ENCODE data around the gene ATP7B. TPM values are rescaled to one million over a fixed set of nuclear protein-coding genes. Genes with fewer than 3 reads are reported as not detected.
A peak's percentile ranks its signal among the peaks of the same experiment; 100 is the strongest.

Gene ATP7B
- total RNA-seq, 1 donor from 2014 or later, result 59.4 TPM

- DNase-seq (ENCODE audit: low spot score, unreplicated experiment), result no peak
- Mint-ChIP-seq H3K4me3 (ENCODE audit: low read depth) (no peak overlapping the region), H3K27me3 (no peaks in the 10 kb centered on the region), H3K9me3 (ENCODE audit: low read depth) (no peaks in the 10 kb centered on the region), H3K36me3 (ENCODE audit: insufficient read depth) (peaks cover 7% of the 10 kb centered on the region), H3K27ac (no peak overlapping the region), H3K4me1 (ENCODE audit: low read depth) (no peaks in the 10 kb centered on the region)
- TF ChIP-seq, protein P1, sequence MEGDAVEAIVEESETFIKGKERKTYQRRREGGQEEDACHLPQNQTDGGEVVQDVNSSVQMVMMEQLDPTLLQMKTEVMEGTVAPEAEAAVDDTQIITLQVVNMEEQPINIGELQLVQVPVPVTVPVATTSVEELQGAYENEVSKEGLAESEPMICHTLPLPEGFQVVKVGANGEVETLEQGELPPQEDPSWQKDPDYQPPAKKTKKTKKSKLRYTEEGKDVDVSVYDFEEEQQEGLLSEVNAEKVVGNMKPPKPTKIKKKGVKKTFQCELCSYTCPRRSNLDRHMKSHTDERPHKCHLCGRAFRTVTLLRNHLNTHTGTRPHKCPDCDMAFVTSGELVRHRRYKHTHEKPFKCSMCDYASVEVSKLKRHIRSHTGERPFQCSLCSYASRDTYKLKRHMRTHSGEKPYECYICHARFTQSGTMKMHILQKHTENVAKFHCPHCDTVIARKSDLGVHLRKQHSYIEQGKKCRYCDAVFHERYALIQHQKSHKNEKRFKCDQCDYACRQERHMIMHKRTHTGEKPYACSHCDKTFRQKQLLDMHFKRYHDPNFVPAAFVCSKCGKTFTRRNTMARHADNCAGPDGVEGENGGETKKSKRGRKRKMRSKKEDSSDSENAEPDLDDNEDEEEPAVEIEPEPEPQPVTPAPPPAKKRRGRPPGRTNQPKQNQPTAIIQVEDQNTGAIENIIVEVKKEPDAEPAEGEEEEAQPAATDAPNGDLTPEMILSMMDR (IDR thresholded peaks at IDR 0.05; ENCODE audit: unreplicated experiment), result no peak
Measured at GRCh38 chr13:51928231-51928630, 83.0 kb downstream of the ATP7B start.

DNA sequence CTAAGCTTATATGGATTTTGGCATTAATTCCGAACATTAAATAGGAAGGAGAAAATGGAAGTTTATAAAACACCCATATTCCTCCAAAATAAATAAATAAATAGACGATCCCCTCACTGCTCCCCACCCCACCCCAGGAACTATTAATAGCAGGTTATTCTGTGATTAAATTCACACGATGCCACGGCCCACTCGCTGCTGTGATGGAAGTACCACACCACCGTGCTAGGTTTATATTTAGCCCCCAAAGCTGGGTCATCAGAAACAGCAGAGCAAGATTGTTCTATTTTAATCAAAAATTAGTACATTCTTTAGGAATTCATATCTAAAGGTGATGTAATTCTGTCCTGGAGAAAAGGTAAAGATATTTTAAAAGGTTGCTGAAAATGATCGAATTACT, 84.1 kb downstream of the ATP7B start:
- DNase-seq (ENCODE audit: low spot score, unreplicated experiment), result no peak
- Mint-ChIP-seq H3K9me3 (ENCODE audit: low read depth) (no peaks in the 10 kb centered on the region), H3K27ac (no peak overlapping the region), H3K27me3 (no peaks in the 10 kb centered on the region), H3K36me3 (ENCODE audit: insufficient read depth) (peaks cover 8% of the 10 kb centered on the region), H3K4me1 (ENCODE audit: low read depth) (no peaks in the 10 kb centered on the region), H3K4me3 (ENCODE audit: low read depth) (no peak overlapping the region)
- TF ChIP-seq, protein P1 (IDR thresholded peaks at IDR 0.05; ENCODE audit: unreplicated experiment), result no peak

GRCh38 chr13:51926528-51926885, 84.7 kb downstream of the ATP7B start:
- no peak for DNase-seq (ENCODE audit: low spot score, unreplicated experiment)
- Mint-ChIP-seq H3K4me1 (ENCODE audit: low read depth) (no peaks in the 10 kb centered on the region), H3K9me3 (ENCODE audit: low read depth) (no peaks in the 10 kb centered on the region), H3K27ac (no peak overlapping the region), H3K27me3 (no peaks in the 10 kb centered on the region), H3K36me3 (ENCODE audit: insufficient read depth) (peaks cover 8% of the 10 kb centered on the region), H3K4me3 (ENCODE audit: low read depth) (no peak overlapping the region)
- TF ChIP-seq, protein P1 (IDR thresholded peaks at IDR 0.05; ENCODE audit: unreplicated experiment), result no peak

- no peak overlapping the region for H3K4me3 Mint-ChIP-seq (ENCODE audit: low read depth)
- peaks cover 6% of the 10 kb centered on the region for H3K36me3 Mint-ChIP-seq (ENCODE audit: insufficient read depth)
- H3K4me1 Mint-ChIP-seq (ENCODE audit: low read depth), result no peaks in the 10 kb centered on the region
- TF ChIP-seq, protein P1 (IDR thresholded peaks at IDR 0.05; ENCODE audit: unreplicated experiment), result no peak
- H3K27ac Mint-ChIP-seq, result peak overlapping the region; percentile 3
- no peaks in the 10 kb centered on the region for H3K27me3 Mint-ChIP-seq
- DNase-seq (ENCODE audit: low spot score, unreplicated experiment), result no peak
- no peaks in the 10 kb centered on the region for H3K9me3 Mint-ChIP-seq (ENCODE audit: low read depth)
Measured at GRCh38 chr13:51925865-51926527, 85.3 kb downstream of the ATP7B start.

- no peak for DNase-seq (ENCODE audit: low spot score, unreplicated experiment)
- peak overlapping the region; percentile 42 for H3K27ac Mint-ChIP-seq
- no peak overlapping the region for H3K4me3 Mint-ChIP-seq (ENCODE audit: low read depth)
- H3K27me3 Mint-ChIP-seq, result no peaks in the 10 kb centered on the region
- no peaks in the 10 kb centered on the region for H3K9me3 Mint-ChIP-seq (ENCODE audit: low read depth)
- H3K36me3 Mint-ChIP-seq (ENCODE audit: insufficient read depth), result peaks cover 5% of the 10 kb centered on the region
- TF ChIP-seq, protein P1 (IDR thresholded peaks at IDR 0.05; ENCODE audit: unreplicated experiment), result no peak
- H3K4me1 Mint-ChIP-seq (ENCODE audit: low read depth), result no peaks in the 10 kb centered on the region
Measured at GRCh38 chr13:51924756-51925544, 86.3 kb downstream of the ATP7B start.
